ENCODE measurements around the gene SINHCAF.

Gene SINHCAF

GRCh38 chr12:31331242-31331641 is 5.3 kb upstream of the SINHCAF start:
- no peak for DNase-seq

- no peak for DNase-seq
These were observed 1.0 kb upstream of the SINHCAF start for GRCh38 chr12:31326736-31327659.

- no peak for DNase-seq
These were observed 450 bp downstream of the SINHCAF start for GRCh38 chr12:31325524-31325875.

GRCh38 chr12:31324845-31325523 is 966 bp downstream of the SINHCAF start:
- DNase-seq, result no peak

- peak; percentile 59 for DNase-seq
These were observed 1.7 kb downstream of the SINHCAF start for GRCh38 chr12:31324116-31324844.

- no peak for DNase-seq
These were observed 2.4 kb downstream of the SINHCAF start for GRCh38 chr12:31323391-31324115.

- no peak for DNase-seq
These were observed 3.1 kb downstream of the SINHCAF start for GRCh38 chr12:31322801-31323207.

GRCh38 chr12:31321897-31322228 is 4.1 kb downstream of the SINHCAF start:
- DNase-seq, result no peak

GRCh38 chr12:31321186-31321896 is 4.6 kb downstream of the SINHCAF start:
- no peak for DNase-seq

GRCh38 chr12:31318657-31319269 is 7.2 kb downstream of the SINHCAF start:
- DNase-seq, result no peak

- no peak for DNase-seq
These were observed 8.2 kb downstream of the SINHCAF start for GRCh38 chr12:31317471-31318395.

- no peak for DNase-seq
These were observed 9.1 kb downstream of the SINHCAF start for GRCh38 chr12:31316891-31317290.

GRCh38 chr12:31315784-31316465 is 10.0 kb downstream of the SINHCAF start:
- no peak for DNase-seq

GRCh38 chr12:31315044-31315715 is 10.8 kb downstream of the SINHCAF start:
- no peak for DNase-seq

- no peak for DNase-seq
These were observed 13.5 kb downstream of the SINHCAF start for GRCh38 chr12:31312431-31312830.

- DNase-seq, result no peak
These were observed 14.2 kb downstream of the SINHCAF start for GRCh38 chr12:31311634-31312258.

GRCh38 chr12:31310488-31310887 is 15.5 kb downstream of the SINHCAF start:
- DNase-seq, result no peak

- no peak for DNase-seq
These were observed 16.7 kb downstream of the SINHCAF start for GRCh38 chr12:31309279-31309678.

- DNase-seq, result no peak
These were observed 17.8 kb downstream of the SINHCAF start for GRCh38 chr12:31308116-31308515.

Measured in NCI-H1048 (cell line).